ENCODE data around the gene PFKL. TPM values are rescaled to one million over a fixed set of nuclear protein-coding genes. Genes with fewer than 3 reads are reported as not detected.

Gene PFKL
- total RNA-seq, 1 experiment from 2014 or later, result 150 TPM

DNA sequence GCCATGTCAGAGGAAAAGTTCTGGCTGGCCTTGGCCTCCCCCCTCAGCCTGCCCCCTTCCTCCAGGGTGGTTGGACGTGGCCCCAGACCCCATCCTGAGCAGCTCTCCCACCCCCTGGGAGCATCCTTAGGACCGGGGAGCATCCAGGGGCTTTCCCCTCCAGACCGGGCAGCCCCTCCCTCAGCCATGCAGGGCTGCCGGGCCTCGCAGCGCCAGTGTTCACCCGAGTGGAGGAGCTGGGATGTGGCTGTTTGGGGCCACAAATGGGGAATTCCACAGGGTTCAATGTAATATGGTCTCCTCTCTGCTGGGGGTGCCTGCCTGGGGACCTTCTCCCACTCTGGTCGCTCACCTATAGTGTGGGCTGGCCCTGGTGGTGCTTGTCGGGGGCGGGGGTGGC lies 4.2 kb upstream of the PFKL start:
- no TSS peak for BruUV-seq (replicated peaks)
- Histone ChIP-seq H3K9ac (ENCODE audit: low read length) (no peak overlapping the region), H3K9me3 (ENCODE audit: control insufficient read depth in 1 of 2, insufficient read depth in 1 of 2, low read depth in 1 of 2, low read length in 2 of 2) (no peaks in the 10 kb centered on the region), H3K36me3 (ENCODE audit: control insufficient read depth in 1 of 2, insufficient read depth in 2 of 2, low read length in 2 of 2) (no peaks in the 10 kb centered on the region), H3K27me3 (ENCODE audit: insufficient read depth, low read length) (no peaks in the 10 kb centered on the region), H3K4me3 (replicated peaks in 1 of 2; ENCODE audit: low read depth in 1 of 2, low read length in 2 of 2) (no peak overlapping the region), H3K9me2 (ENCODE audit: insufficient read depth) (no peaks in the 10 kb centered on the region), H4K20me1 (ENCODE audit: insufficient read depth) (no peaks in the 10 kb centered on the region), H3K4me1 (ENCODE audit: control insufficient read depth in 1 of 2, insufficient read depth in 2 of 2, low read length in 2 of 2) (peaks cover 5 to 27% of the 10 kb centered on the region in 2 experiments), H2AFZ (ENCODE audit: low read depth, low read length, poor library complexity, severe bottlenecking) (no peak overlapping the region), H3K79me2 (ENCODE audit: insufficient read depth, low read length) (peaks cover 2% of the 10 kb centered on the region), H3K27ac (ENCODE audit: low read depth, low read length) (no peak overlapping the region), H3K4me2 (ENCODE audit: low read length) (no peak overlapping the region)
- TF ChIP-seq ZBTB33 (IDR thresholded peaks at IDR 0.05; ENCODE audit: extremely low read depth, insufficient replicate concordance, low read length), result no peak
- TF ChIP-seq CTCF (IDR thresholded peaks at IDR 0.05 in 2 of 3, conservative IDR thresholded peaks at IDR 0.05 in 1 of 3; ENCODE audit: borderline replicate concordance in 1 of 3, insufficient read depth in 1 of 3, low read depth in 2 of 3, low read length in 2 of 3), result no peak
- no peak for TF ChIP-seq FOSL1 (IDR thresholded peaks at IDR 0.05; ENCODE audit: low read depth)
- TF ChIP-seq, protein P1, sequence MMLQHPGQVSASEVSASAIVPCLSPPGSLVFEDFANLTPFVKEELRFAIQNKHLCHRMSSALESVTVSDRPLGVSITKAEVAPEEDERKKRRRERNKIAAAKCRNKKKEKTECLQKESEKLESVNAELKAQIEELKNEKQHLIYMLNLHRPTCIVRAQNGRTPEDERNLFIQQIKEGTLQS (IDR thresholded peaks at IDR 0.05), result no peak
- TF ChIP-seq SP1 (IDR thresholded peaks at IDR 0.05; ENCODE audit: low read depth), result no peak
- no peak for TF ChIP-seq EZH2phosphoT487 (IDR thresholded peaks at IDR 0.05; ENCODE audit: borderline replicate concordance)
- no peak for TF ChIP-seq SIN3A (IDR thresholded peaks at IDR 0.05; ENCODE audit: low read depth)
- no peak for TF ChIP-seq ZFX (IDR thresholded peaks at IDR 0.05)
- no peak for TF ChIP-seq JUND (IDR thresholded peaks at IDR 0.05)
- TF ChIP-seq EZH2 (IDR thresholded peaks at IDR 0.05), result no peak
- no peak for TF ChIP-seq CBX3 (IDR thresholded peaks at IDR 0.05; ENCODE audit: low read depth)
- no peak for TF ChIP-seq POLR2A (IDR thresholded peaks at IDR 0.05; ENCODE audit: borderline replicate concordance, extremely low read depth, insufficient read depth, insufficient read length)
- TF ChIP-seq, protein P2, sequence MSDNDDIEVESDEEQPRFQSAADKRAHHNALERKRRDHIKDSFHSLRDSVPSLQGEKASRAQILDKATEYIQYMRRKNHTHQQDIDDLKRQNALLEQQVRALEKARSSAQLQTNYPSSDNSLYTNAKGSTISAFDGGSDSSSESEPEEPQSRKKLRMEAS (IDR thresholded peaks at IDR 0.05), result no peak
- no peak for TF ChIP-seq ELF1 (IDR thresholded peaks at IDR 0.05; ENCODE audit: borderline replicate concordance, low read depth)
- no peak for TF ChIP-seq TCF7L2 (IDR thresholded peaks at IDR 0.05; ENCODE audit: borderline replicate concordance, extremely low read depth, insufficient read depth, insufficient read length)
- TF ChIP-seq POLR2AphosphoS5 (IDR thresholded peaks at IDR 0.05; ENCODE audit: low read depth, low read length), result no peak
- TF ChIP-seq RAD21 (IDR thresholded peaks at IDR 0.05; ENCODE audit: low read depth), result no peak
- CTCF ChIA-PET, result no interaction called here
- POLR2A ChIA-PET, result no interaction called here
- intact Hi-C loops (cut with micrococcal nuclease), result no loop called here
- DNase-seq (ENCODE audit: low read depth, low spot score), result no peak
- RAD21 ChIA-PET (ENCODE audit: low non-redundant PET in 1 of 2, low total read pairs in 2 of 2, uncharacterized antibody in 2 of 2, unreplicated experiment in 2 of 2), result no interaction called here
- ATAC-seq, result no peak

Data from HCT116 (cell line).